Measurements from ENCODE around the gene MAN2B1.

MAN2B1 gene

GRCh38 chr19:12610540-12611360 is 55.8 kb downstream of the MAN2B1 start, which contains the start of the genes ZNF490 and ZNF791:
Gene ZNF490 (minus strand): TSS chr19:12610813. CDS start chr19:12610680, 133 bp downstream.
Gene ZNF791 (plus strand): TSS chr19:12610920. CDS start chr19:12611080, 160 bp downstream.
- DNase-seq, result peak; percentile 96 to 100

GRCh38 chr19:12607631-12608030 is 58.9 kb downstream of the MAN2B1 start:
- DNase-seq, result no peak

- no peak for DNase-seq
Measured at GRCh38 chr19:12606796-12607195, 59.7 kb downstream of the MAN2B1 start.

- DNase-seq, result no peak
Measured at GRCh38 chr19:12603714-12604113, 62.8 kb downstream of the MAN2B1 start.

GRCh38 chr19:12597594-12597993 is 68.9 kb downstream of the MAN2B1 start:
- no peak for DNase-seq

GRCh38 chr19:12596927-12597548 is 69.5 kb downstream of the MAN2B1 start:
- no peak for DNase-seq
